IPS DF 6.9 (cell line): ENCODE measurements around the gene CACNA2D2.

Experiments used
- DNase-seq: peaks from one replicate; pipeline ENCODE4 v3.0.0-alpha.2; 2013; ENCODE audit warnings: low read depth, low spot score
- H3K27ac ChIP-seq: one replicate; pipeline ENCODE4 v1.5.1; 2013; ENCODE audit warnings: low read length, control low read depth
- H3K27me3 ChIP-seq: 2 replicates; pipeline ENCODE4 v1.6.1; 2013; ENCODE audit warnings: mild to moderate bottlenecking, low read length; ENCODE audit not compliant: control insufficient read depth, insufficient read depth
- H3K36me3 ChIP-seq: 2 replicates; pipeline ENCODE4 v1.6.1; 2013; ENCODE audit warnings: low read length; ENCODE audit not compliant: control insufficient read depth, insufficient read depth
- H3K4me1 ChIP-seq: 2 replicates; pipeline ENCODE4 v1.6.1; 2013; ENCODE audit warnings: low read length; ENCODE audit not compliant: control insufficient read depth, insufficient read depth
- H3K4me3 ChIP-seq: 2 replicates; pipeline ENCODE4 v1.5.1; 2013; ENCODE audit warnings: mild to moderate bottlenecking, low read length
- H3K9me3 ChIP-seq: 2 replicates; pipeline ENCODE4 v1.6.1; 2013; ENCODE audit warnings: low read length, inconsistent platforms; ENCODE audit not compliant: control insufficient read depth, insufficient read depth
- WGBS: extraction: QIAGEN DNeasy Blood & Tissue Kit; methylation state at CpG from one replicate; pipeline ENCODE4 v1.1.7; 2013; ENCODE audit warnings: mixed read lengths, missing lambda C conversion rate; ENCODE audit not compliant: insufficient read length, insufficient coverage; 5-methylcytosine and 5-hydroxymethylcytosine counted together

The CACNA2D2 gene

GRCh38 chr3:50393061-50393460 lies 110.4 kb downstream of the CACNA2D2 start:
- Histone ChIP-seq H3K9me3 (no peaks in the 10 kb centered on the region), H3K4me3 (no peak overlapping the region), H3K36me3 (no peaks in the 10 kb centered on the region; the same call in 1 of the 2 replicates), H3K4me1 (no peaks in the 10 kb centered on the region; the same call in 1 of the 2 replicates), H3K27me3 (no peaks in the 10 kb centered on the region), H3K27ac (no peak overlapping the region)
- no CpG with 5 or more reads among the region's 5 CpGs for WGBS
- DNase-seq: no peak

GRCh38 chr3:50392101-50392715 lies 111.2 kb downstream of the CACNA2D2 start:
- no peaks in the 10 kb centered on the region; the same call in 1 of the 2 replicates for H3K4me1 ChIP-seq

GRCh38 chr3:50390508-50391224 lies 112.8 kb downstream of the CACNA2D2 start:
- H3K4me3 ChIP-seq: no peak overlapping the region
- no peaks in the 10 kb centered on the region for H3K9me3 ChIP-seq
- H3K27me3 ChIP-seq: no peaks in the 10 kb centered on the region
- no peak overlapping the region for H3K27ac ChIP-seq
- DNase-seq: no peak
- no peaks in the 10 kb centered on the region; the same call in 1 of the 2 replicates for H3K36me3 ChIP-seq
- no peaks in the 10 kb centered on the region; the same call in 1 of the 2 replicates for H3K4me1 ChIP-seq
- no CpG with 5 or more reads among the region's 12 CpGs for WGBS

More at GRCh38 chr3:50392101-50392715, 111.2 kb downstream of the CACNA2D2 start:
- no peaks in the 10 kb centered on the region; the same call in 1 of the 2 replicates for H3K36me3 ChIP-seq
- no peak for DNase-seq
- no peaks in the 10 kb centered on the region for H3K27me3 ChIP-seq
- no peak overlapping the region for H3K4me3 ChIP-seq
- H3K9me3 ChIP-seq: no peaks in the 10 kb centered on the region
- WGBS: no CpG with 5 or more reads among the region's 5 CpGs
- H3K27ac ChIP-seq: no peak overlapping the region

DNA sequence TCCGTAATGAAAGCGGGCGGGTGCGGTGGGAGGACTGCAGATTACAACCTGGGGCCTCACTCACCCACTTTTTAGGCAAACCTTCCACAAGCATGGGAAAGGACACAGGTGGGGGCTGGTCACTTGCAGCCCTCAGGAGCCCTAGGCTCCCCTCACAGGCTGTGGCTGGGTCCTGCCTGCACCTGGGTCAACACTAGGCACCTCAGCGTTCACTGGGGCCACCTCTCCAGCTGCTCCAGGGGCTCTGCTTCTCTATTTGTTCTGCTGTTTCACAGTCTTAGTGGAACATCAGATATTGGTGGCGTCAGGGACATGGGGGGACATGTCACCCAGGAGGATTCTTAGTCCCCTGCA lies 114.0 kb downstream of the CACNA2D2 start:
- H3K27ac ChIP-seq: no peak overlapping the region
- H3K4me1 ChIP-seq: no peaks in the 10 kb centered on the region; the same call in 1 of the 2 replicates
- DNase-seq: no peak
- no peaks in the 10 kb centered on the region for H3K27me3 ChIP-seq
- no peaks in the 10 kb centered on the region for H3K9me3 ChIP-seq
- no peaks in the 10 kb centered on the region; the same call in 1 of the 2 replicates for H3K36me3 ChIP-seq
- no CpG with 5 or more reads among the region's 6 CpGs for WGBS
- no peak overlapping the region for H3K4me3 ChIP-seq

DNA sequence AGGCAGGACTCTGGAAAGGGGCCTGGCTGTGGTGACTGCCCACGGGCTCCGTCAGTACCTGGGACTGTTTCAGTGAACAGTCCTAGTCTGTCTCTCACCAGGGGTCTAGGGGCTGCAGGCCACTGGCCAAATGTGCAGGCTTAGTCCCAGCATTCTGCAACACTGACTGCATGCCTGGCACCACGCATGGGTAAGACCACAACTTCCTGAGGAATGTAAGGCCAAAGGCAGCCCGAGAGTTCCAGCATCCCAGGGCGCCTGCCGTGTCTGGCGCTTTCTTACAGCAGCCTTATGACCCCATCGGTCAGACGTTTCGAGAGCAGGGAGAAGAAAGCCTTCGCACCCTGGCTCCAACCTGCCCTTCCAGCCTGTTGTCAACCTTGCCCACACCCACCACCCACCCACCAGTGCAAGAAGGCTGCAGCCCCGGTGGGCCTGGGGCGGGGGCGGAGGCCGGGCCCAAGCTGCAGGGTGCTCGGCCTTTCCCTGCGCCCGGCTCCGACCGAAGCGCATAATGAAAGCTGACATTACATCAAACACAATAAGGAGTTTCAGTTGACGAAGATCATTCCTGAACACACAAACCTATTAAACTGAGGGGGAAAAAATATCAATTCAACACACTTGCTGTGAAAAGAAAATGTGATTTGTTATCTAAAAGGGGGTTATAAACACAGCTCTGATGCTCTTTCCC lies 114.6 kb downstream of the CACNA2D2 start:
- Histone ChIP-seq H3K27me3 (no peaks in the 10 kb centered on the region), H3K27ac (no peak overlapping the region), H3K4me1 (no peaks in the 10 kb centered on the region; the same call in 1 of the 2 replicates), H3K9me3 (no peaks in the 10 kb centered on the region), H3K4me3 (no peak overlapping the region), H3K36me3 (no peaks in the 10 kb centered on the region; the same call in 1 of the 2 replicates)
- no CpG with 5 or more reads among the region's 22 CpGs for WGBS
- DNase-seq: no peak

- H3K36me3 ChIP-seq: no peaks in the 10 kb centered on the region; the same call in 1 of the 2 replicates
- no peak overlapping the region for H3K4me3 ChIP-seq
- no peak overlapping the region for H3K27ac ChIP-seq
- WGBS: no CpG with 5 or more reads among the region's 25 CpGs
- no peaks in the 10 kb centered on the region for H3K9me3 ChIP-seq
- H3K4me1 ChIP-seq: no peaks in the 10 kb centered on the region; the same call in 1 of the 2 replicates
- no peak for DNase-seq
- no peaks in the 10 kb centered on the region for H3K27me3 ChIP-seq
Measured at GRCh38 chr3:50388016-50388719, 115.3 kb downstream of the CACNA2D2 start.

- DNase-seq: no peak
- Histone ChIP-seq H3K27ac (no peak overlapping the region), H3K4me1 (no peaks in the 10 kb centered on the region; the same call in 1 of the 2 replicates), H3K4me3 (no peak overlapping the region), H3K36me3 (no peaks in the 10 kb centered on the region; the same call in 1 of the 2 replicates), H3K27me3 (no peaks in the 10 kb centered on the region), H3K9me3 (no peaks in the 10 kb centered on the region)
- WGBS: no CpG with 5 or more reads among the region's 13 CpGs
Measured at GRCh38 chr3:50385754-50386153, 117.7 kb downstream of the CACNA2D2 start.

GRCh38 chr3:50383750-50384149 lies 119.7 kb downstream of the CACNA2D2 start:
- H3K4me3 ChIP-seq: no peak overlapping the region

DNA sequence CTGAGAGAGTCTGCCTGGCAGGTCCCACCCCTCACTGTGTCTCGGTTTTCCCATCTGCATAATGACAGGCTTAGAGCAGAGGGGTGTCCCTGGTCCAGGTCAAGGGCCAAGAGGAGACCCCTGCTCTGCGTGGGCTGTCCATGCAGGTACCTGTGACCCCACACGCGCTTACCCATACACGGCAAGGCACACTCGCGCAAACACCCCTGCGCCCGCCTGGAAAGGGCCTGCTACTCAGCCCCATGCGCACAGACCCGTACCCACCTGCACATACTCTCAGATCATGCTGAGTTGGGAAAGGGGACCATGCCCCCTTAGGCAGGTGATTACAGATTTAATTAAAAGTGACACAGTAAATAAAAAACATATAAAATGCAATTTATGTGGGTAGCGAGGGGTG lies 120.7 kb downstream of the CACNA2D2 start:
- no CpG with 5 or more reads among the region's 12 CpGs for WGBS
- Histone ChIP-seq H3K9me3 (no peaks in the 10 kb centered on the region), H3K4me3 (no peak overlapping the region), H3K36me3 (no peaks in the 10 kb centered on the region; the same call in 1 of the 2 replicates), H3K27ac (no peak overlapping the region), H3K4me1 (no peaks in the 10 kb centered on the region), H3K27me3 (no peaks in the 10 kb centered on the region)
- DNase-seq: no peak

More at GRCh38 chr3:50383750-50384149, 119.7 kb downstream of the CACNA2D2 start:
- Histone ChIP-seq H3K27ac (no peak overlapping the region), H3K36me3 (no peaks in the 10 kb centered on the region; the same call in 1 of the 2 replicates), H3K9me3 (no peaks in the 10 kb centered on the region), H3K27me3 (no peaks in the 10 kb centered on the region), H3K4me1 (no peaks in the 10 kb centered on the region)
- WGBS: no CpG with 5 or more reads among the region's 6 CpGs
- DNase-seq: no peak

DNA sequence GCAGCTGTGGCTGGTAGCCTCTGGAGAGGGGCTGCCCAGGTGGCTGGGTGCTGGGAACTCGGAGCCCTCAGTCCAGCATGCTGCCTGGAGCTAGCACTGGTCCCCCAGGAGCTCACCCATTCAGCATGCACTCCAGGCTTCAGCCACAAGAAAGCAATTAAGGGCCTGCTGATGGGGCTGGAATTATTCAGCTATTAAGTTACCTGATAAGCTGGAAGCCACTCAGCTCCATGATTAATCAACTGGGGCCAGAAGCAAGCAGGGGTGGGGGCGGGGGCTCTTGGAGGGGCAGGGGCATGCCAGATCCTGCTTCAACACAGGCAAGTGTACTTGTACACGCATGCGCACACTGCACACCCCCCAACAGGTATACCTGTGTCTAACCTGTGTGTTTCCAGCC lies 122.1 kb downstream of the CACNA2D2 start:
- H3K9me3 ChIP-seq: no peaks in the 10 kb centered on the region
- H3K27ac ChIP-seq: no peak overlapping the region
- no peak for DNase-seq
- WGBS: no CpG with 5 or more reads among the region's 4 CpGs
- no peaks in the 10 kb centered on the region for H3K4me1 ChIP-seq
- H3K36me3 ChIP-seq: no peaks in the 10 kb centered on the region; the same call in 1 of the 2 replicates
- no peak overlapping the region for H3K4me3 ChIP-seq
- no peaks in the 10 kb centered on the region for H3K27me3 ChIP-seq
